Bronchial epithelial cell (primary cell): Measurements from ENCODE around the gene CA4. TPM values are rescaled to one million over a fixed set of nuclear protein-coding genes. Genes with fewer than 3 reads are reported as not detected.

Experiments used
- DNase-seq: peaks from one replicate; pipeline ENCODE4 v3.0.0-alpha.2; 2010; ENCODE audit warnings: low read depth
- FAIRE-seq: peaks from 2 replicates; lab custom pipeline; 2011; peaks lifted over from hg19 to GRCh38; lab: Jason Lieb, UNC
- H3K27me3 ChIP-seq: 2 replicates; pipeline ENCODE4 v1.5.1; 2011; ENCODE audit warnings: low read length; ENCODE audit not compliant: control insufficient read depth, insufficient read depth
- H3K36me3 ChIP-seq: 2 replicates; pipeline ENCODE4 v1.5.1; 2011; ENCODE audit warnings: low read length; ENCODE audit not compliant: control insufficient read depth, insufficient read depth
- H3K4me3 ChIP-seq: 2 replicates; pipeline ENCODE4 v1.5.1; 2011; ENCODE audit warnings: mild to moderate bottlenecking, low read depth, low read length, control low read depth
- total RNA-seq: library from RNA; depleted of rRNA; stranded (reverse); fragments of >200 nt; gene quantifications from 2 replicates; pipeline ENCODE4 v1.2.1, GENCODE V29; 2014
- TF ChIP-seq, protein P1 (sequence below): IDR thresholded peaks from 2 replicates; pipeline ENCODE4 v1.5.1; 2011; ENCODE audit warnings: mild to moderate bottlenecking, moderate library complexity, low read length, control low read depth, inconsistent platforms; ENCODE audit not compliant: insufficient read depth, severe bottlenecking

Gene CA4
- total RNA-seq, 1 donor from 2014 or later, result not detected

DNA sequence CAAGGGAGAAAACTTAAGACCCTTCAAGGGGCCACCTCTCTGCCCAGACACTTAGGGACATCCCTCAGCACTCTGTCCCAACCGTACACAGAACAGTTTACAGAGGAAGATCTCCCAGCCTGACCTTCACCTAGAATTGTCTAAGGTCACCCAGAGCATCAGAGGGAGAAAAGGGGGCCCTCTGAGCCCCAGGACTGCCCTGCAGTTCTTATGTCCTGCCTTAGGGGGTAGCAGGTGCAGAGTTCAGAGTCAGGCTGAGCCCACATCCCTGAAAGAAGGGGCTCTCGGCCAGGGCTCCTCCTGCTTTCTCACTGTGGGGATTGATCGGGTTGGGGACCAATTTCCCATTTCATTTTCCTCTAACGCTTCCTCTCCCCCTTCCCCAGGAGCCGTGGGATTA lies 15.4 kb downstream of the CA4 start:
- Histone ChIP-seq H3K4me3 (no peak overlapping the region), H3K27me3 (no peaks in the 10 kb centered on the region), H3K36me3 (no peaks in the 10 kb centered on the region)
- FAIRE-seq (no peak), DNase-seq (no peak)
- TF ChIP-seq, protein P1, sequence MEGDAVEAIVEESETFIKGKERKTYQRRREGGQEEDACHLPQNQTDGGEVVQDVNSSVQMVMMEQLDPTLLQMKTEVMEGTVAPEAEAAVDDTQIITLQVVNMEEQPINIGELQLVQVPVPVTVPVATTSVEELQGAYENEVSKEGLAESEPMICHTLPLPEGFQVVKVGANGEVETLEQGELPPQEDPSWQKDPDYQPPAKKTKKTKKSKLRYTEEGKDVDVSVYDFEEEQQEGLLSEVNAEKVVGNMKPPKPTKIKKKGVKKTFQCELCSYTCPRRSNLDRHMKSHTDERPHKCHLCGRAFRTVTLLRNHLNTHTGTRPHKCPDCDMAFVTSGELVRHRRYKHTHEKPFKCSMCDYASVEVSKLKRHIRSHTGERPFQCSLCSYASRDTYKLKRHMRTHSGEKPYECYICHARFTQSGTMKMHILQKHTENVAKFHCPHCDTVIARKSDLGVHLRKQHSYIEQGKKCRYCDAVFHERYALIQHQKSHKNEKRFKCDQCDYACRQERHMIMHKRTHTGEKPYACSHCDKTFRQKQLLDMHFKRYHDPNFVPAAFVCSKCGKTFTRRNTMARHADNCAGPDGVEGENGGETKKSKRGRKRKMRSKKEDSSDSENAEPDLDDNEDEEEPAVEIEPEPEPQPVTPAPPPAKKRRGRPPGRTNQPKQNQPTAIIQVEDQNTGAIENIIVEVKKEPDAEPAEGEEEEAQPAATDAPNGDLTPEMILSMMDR, result no peak

DNA sequence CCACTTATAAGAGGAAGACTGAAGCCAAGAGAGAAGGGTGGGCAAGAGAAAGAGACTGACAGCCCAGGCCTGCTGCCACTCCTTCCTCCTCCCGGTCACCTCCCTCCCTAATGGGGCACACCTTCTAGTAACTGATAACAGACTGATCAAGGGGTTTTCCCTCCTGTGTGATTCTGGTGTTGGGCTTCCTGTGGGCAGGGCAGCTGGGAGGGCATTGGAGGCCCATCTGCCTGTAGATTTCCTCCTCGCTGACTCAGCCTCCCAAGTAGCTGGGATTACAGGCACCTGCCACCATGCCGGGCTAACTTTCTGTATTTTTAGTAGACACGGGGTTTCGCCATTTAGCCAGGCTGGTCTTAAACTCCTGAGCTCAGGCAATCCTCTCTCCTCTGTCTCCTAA lies 16.2 kb downstream of the CA4 start:
- TF ChIP-seq, protein P1, result no peak
- peak; percentile 18 for DNase-seq
- no peak for FAIRE-seq
- no peaks in the 10 kb centered on the region for H3K27me3 ChIP-seq
- H3K4me3 ChIP-seq, result no peak overlapping the region
- H3K36me3 ChIP-seq, result no peaks in the 10 kb centered on the region

DNA sequence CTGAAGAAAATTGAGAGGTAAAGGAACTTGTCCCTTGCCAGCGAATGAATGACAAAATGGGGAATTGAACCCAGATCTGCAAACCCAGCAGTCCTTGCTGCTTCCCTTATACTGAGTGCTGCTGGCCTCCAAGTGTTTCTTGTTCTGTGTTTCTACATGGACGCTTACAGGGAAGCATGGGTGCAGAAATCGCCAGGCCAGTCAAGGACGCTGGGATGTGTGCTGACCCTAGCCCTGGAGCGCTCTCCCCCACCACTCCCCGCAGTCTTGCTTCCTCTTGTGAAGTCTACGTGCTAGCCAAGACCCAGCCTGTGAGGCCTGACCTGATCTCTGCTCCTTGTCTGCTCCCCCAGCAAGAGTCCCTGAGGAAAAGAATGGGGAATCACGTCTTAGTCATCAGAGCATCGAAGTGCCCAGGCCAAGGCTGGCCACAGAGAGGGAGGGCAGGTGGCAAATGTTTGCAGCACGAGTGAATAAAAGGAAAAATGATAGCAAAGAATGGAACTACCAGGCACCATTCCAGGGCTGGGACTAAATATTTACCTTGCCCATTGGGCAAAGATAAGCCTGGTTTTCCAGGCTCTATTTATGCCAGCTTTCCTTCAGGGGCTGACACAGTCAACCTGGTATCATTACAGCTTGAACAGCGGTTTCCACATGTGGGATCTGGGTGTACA lies 17.4 kb downstream of the CA4 start:
- Histone ChIP-seq H3K36me3 (no peaks in the 10 kb centered on the region), H3K27me3 (no peaks in the 10 kb centered on the region), H3K4me3 (no peak overlapping the region)
- FAIRE-seq (peak; percentile 98), DNase-seq (peak; percentile 12)
- TF ChIP-seq, protein P1, result no peak

DNA sequence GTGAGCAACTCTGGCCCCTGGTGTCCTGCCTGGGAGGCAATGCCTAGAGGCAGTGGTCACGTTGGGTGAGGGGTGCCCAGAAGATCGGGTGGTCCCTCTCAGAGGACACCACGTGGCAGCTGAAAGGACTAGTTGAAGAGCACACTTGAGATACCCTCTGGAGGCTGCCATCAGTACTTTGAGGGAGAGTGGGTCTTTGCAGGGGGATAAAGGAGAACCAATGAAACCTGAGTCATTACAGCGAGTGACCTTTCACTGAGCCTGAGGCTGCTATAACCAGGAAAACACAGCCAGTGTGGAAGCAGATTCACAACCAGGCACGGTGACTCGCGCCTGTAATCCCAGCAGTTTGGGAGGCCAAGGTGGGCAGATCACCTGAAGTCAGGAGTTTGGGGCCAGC lies 18.9 kb downstream of the CA4 start:
- TF ChIP-seq, protein P1, result no peak
- H3K4me3 ChIP-seq, result no peak overlapping the region
- H3K36me3 ChIP-seq, result no peaks in the 10 kb centered on the region
- FAIRE-seq (no peak), DNase-seq (peak; percentile 25)
- H3K27me3 ChIP-seq, result no peaks in the 10 kb centered on the region

DNA sequence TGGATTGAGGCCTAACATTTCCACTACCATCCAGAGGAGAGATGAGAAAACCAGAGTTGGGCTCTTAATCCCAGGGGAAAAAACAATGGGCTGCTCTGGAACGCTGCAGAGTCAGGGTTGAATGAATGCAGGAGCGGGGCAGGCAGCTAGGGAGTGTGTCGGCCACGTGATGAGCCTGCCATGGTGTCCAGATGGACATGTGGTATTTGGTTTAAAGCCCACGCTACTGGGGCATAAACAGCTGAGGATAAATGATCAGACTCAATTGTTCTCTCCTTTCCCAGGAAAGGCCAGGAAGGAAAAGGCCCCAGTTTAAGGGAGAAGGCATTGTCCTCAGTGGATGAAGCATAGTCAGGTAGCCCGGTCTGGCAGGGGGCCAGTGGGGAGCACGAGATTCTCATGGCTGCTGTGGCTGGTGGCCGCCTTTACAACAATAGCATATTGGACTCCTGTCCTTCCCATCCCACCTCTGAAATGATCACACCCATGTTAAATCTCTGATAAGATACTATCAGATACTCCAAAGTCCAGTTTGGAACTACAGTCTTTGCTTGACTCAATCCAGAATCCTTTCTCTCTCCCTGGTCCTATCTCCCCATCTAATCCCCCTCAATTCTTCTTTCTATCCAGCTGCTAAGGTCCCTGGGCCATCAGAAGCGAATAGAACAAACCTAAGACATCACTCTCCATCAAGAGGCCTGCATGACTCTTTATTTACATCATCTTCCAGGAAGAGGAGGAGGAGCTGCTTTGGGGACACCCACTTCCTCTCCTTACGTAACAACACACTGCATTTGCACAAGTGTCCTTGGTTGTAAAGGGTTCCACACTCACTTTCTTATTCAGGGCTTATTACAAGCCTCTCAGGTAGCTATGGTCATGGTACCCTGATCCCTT lies 20.4 kb downstream of the CA4 start:
- Histone ChIP-seq H3K4me3 (no peak overlapping the region), H3K27me3 (no peaks in the 10 kb centered on the region), H3K36me3 (no peaks in the 10 kb centered on the region)
- TF ChIP-seq, protein P1, result no peak
- FAIRE-seq (no peak), DNase-seq (peak; percentile 58)
